NCI-H1930 (cell line): ENCODE measurements around the gene PNKD.

Source experiments
- DNase-seq, 2 experiments: peaks; one replicate each; lab custom pipeline; 2025; lab: John Stamatoyannopoulos, UW

The PNKD gene

DNA sequence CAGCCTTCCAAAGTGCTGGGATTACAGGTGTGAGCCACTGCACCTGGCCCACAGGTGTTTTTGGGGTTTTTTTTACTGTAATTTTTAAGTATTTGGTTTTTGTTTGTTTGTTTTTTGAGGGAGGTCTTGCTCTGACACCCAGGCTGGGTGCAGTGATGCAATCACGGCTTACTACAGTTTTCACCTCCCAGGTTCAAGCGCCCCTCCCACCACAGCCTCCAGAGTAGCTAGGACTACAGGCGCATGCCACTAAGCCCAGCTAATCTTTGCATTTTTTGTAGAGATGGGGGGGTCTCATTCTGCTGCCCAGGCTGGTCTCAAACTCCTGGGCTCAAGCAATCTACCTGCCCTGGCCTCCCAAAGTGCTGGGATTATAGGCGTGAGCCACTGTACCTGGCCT lies 104.5 kb downstream of the PNKD start:
- DNase-seq: no peak

DNA sequence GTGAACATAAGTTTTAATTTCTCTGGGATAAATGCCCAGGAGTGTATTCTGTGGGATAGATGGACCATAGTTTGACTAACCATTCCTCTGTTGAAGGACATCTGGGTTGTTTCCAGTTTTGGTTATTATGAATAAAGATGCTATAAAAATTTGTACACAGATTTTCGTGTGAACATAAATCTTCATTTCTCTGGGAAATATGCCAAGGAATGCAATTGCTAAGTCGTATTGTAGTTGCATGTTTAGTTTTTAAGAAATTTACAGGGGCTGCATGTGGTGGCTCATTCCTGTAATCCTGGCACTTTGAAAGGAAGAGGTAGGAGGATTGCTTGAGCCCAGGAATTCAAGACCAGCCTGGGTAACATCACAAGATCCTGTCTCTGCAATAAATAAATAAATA lies 104.9 kb downstream of the PNKD start:
- no peak for DNase-seq

DNA sequence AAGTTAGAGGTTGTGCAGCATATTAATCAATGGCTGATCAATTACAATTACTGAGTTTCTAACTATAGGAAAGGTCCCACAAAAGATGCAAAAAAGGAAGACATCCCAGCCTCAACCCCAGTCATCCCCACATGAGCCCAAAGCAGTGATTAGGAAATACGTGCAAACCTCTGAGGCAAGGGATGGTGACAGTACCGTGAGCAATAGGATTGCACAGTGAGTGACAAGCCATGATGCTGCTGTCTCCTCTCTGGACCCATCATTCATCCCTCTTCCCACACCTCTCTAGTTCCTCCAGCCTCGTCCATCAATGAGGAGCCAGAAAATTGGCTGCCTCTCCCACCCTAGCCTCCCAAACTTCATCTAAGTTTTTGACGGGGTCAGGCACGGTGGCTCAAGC lies 107.7 kb downstream of the PNKD start:
- DNase-seq: no peak

DNA sequence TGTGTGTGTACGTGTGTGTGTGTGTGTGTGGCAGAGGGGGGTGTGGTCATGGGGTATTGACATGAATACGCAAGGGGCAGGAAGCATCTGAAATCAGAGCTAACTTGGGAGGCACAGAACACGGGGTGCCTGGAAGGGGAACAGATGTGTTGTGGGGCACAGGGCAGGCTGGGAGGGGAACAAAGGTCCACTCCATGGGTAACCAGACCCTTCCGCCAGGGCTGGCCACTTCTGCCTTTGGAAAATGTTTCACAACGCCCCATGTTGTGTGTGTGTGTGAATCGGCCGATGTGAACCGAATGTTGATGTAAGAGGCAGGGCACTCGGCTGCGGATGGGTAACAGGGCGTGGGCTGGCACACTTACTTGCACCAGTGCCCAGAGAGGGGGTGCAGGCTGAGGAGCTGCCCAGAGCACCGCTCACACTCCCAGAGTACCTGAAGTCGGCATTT lies 111.6 kb downstream of the PNKD start, which contains the start of gene SLC11A1:
Gene SLC11A1 (plus strand): TSS at position 358 of the 451 bp plus-strand sequence. CDS start 96 bp downstream, outside the sequence.
- DNase-seq: no peak

DNA sequence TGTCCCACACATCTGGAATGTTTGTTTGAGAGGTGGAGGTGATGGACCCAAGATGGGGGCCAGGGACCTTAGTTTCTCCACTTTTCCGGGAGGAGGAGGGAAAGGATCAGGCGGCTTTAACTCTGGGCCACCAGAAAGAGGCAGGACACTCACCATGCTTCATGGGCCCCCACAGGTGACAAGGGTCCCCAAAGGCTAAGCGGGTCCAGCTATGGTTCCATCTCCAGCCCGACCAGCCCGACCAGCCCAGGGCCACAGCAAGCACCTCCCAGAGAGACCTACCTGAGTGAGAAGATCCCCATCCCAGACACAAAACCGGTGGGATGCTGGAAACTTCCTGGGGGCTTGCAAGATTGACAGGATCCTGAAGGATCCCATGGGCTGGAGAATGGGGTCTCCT lies 112.5 kb downstream of the PNKD start:
- no peak for DNase-seq

- no peak for DNase-seq
Measured at GRCh38 chr2:218383892-218384519, 113.7 kb downstream of the PNKD start.

DNA sequence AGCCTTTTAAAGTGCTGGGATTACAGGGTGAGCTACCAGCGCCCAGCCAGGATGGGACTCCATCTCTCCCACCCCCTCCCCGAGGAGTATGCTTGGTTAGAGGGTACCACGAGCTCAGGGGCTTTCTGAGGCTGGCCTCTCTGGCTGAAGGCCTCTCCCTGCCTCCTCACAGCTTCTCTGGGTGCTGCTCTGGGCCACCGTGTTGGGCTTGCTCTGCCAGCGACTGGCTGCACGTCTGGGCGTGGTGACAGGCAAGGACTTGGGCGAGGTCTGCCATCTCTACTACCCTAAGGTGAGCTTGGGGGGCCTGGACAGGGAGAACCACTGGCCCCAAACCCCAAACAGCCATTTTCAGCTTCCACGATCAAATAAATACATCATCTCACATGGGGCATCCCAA lies 114.7 kb downstream of the PNKD start:
- DNase-seq: no peak

- no peak for DNase-seq
Measured at GRCh38 chr2:218386505-218387368, 116.4 kb downstream of the PNKD start.

DNA sequence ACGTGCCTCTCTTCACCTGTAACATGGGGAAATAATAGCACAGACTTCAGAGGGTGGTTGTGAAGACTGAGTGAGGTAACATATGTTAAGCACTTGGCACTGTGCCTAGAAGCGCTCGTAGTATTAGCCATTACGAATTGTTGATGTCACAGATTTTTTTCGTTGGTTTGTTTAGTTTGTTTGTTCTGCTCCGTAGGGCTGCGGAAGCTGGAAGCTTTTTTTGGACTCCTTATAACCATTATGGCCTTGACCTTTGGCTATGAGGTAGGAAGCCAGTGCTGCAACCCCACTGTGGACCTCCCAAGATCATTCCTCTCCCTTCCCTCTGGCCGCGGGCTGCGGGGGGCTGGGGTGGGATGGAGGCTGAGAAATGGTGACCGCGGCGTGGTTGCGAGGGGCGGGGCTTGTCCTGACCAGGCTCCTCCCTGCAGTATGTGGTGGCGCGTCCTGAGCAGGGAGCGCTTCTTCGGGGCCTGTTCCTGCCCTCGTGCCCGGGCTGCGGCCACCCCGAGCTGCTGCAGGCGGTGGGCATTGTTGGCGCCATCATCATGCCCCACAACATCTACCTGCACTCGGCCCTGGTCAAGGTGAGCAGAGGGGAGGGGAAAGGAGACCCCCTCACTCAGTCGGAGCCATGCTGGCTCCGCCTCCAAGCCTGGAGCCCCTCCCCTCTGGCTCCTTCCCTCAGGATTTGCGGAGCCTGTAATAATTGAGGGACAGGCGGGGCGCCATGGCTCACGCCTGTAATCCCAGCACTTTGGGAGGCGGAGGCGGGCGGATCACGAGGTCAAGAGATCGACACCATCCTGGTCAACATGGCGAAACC lies 117.3 kb downstream of the PNKD start:
- DNase-seq: no peak

DNA sequence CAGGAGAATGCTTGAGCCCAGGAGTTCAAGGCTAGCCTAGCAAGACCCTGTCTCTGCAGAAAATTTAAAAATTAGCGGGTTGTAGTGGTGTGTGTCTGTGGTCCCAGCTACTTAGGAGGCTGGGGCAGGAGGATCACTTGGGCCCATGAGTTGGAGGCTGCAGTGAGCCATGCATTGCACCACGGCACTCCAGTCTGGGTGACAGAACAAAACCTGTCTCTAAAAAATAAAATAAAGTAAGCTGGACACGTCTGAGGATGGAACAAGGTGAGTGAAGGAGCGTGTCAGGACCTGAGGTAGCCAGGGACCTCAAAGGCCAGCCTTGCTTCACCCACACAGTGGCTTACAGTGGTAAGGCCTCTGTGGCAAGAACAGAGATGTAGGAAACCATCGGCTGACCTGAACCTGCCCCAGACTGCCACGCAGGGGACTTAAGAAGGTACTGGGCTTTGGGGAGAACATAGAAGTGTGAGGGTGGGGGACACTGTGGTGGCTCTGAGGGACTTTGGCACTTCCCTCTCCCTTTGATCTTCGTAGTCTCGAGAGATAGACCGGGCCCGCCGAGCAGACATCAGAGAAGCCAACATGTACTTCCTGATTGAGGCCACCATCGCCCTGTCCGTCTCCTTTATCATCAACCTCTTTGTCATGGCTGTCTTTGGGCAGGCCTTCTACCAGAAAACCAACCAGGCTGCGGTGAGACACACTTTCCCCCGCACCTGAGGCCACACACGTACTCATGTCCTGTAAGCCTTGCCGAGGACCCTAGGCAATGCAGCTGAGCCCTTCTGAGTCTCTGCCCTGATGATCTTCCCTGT lies 119.2 kb downstream of the PNKD start:
- DNase-seq: no peak

DNA sequence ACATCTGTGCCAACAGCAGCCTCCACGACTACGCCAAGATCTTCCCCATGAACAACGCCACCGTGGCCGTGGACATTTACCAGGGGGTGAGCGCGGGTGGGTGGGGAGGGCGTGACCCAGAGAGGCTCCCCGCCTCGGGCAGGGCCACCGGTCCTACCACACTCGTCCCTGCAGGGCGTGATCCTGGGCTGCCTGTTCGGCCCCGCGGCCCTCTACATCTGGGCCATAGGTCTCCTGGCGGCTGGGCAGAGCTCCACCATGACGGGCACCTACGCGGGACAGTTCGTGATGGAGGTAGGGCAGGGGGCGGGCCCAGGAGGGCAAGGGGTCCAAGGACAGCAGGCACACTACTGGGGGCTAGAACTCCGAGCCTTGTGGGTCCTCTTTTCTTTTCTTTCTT lies 120.9 kb downstream of the PNKD start:
- DNase-seq: no peak

GRCh38 chr2:218392459-218392858 lies 122.1 kb downstream of the PNKD start:
- no peak for DNase-seq

DNA sequence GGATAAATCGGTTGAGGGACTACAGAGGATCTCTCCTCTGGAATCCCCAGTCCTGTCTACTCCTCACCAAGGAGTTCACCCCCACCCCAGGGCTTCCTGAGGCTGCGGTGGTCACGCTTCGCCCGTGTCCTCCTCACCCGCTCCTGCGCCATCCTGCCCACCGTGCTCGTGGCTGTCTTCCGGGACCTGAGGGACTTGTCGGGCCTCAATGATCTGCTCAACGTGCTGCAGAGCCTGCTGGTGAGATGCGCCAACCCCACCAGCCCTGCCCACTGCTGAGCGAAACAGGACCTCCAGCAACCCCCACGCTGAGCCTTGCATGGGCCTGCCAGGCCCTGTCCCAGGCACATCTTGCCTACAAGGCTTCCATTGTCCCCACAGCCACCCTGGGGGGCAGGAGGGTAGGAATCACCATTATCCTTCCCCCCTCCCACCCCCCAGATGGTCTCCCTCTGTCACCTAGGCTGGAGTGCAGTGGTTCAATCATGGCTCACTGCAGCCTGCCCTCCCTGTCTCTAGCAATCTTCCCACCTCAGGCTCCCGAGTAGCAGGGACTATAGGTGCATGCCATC lies 122.7 kb downstream of the PNKD start:
- no peak for DNase-seq

DNA sequence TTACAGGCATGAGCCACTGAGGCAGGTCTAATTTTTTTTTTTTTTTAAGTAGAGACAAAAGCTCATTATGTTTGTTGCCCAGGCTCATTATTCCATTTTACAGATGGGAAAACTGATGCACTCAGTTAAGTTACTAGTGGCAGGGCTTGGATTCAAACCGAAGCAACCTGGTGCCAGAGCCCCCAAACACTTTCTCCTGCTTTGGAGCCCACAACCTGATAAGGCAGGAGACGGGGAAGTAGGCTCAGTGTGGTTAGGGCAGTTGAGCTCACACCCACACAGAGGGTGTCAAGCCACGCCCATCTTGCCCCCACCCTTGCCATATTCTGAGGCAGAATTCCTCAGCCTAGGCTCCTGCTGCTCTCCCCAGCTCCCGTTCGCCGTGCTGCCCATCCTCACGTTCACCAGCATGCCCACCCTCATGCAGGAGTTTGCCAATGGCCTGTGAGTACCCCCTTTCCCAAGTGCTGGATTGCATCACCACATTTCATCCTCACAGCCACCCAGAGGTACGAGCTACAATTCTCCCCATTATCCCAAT lies 123.5 kb downstream of the PNKD start:
- no peak for DNase-seq

GRCh38 chr2:218394298-218395089 lies 124.2 kb downstream of the PNKD start:
- DNase-seq: no peak

DNA sequence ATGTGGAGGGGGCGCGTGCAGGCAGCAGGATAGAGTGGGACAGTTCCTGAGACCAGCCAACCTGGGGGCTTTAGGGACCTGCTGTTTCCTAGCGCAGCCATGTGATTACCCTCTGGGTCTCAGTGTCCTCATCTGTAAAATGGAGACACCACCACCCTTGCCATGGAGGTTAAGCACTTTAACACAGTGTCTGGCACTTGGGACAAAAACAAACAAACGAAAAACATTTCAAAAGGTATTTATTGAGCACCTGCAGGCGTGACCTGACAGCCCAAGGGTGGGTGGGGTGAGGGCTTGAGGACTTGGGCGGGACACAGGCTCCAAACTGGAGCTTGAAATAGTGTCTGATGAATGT lies 124.7 kb downstream of the PNKD start:
- DNase-seq: no peak

DNA sequence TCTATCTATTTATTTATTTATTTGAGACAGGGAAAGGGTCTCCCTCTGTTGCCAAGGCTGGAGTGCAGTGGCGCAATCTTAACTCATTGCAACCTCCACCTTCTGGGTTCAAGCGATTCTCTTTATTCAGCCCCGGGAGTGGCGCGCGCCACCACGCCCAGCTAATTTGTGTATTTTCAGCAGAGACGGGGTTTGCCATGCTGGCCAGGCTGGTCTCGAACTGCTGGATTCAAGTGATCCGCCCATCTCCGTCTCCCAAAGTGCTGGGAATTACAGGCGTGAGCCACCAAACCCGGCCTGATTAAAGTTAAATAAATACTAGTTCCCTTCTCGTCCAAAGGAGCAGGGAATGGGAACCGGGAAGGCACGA lies 125.1 kb downstream of the PNKD start:
- DNase-seq: no peak

DNA sequence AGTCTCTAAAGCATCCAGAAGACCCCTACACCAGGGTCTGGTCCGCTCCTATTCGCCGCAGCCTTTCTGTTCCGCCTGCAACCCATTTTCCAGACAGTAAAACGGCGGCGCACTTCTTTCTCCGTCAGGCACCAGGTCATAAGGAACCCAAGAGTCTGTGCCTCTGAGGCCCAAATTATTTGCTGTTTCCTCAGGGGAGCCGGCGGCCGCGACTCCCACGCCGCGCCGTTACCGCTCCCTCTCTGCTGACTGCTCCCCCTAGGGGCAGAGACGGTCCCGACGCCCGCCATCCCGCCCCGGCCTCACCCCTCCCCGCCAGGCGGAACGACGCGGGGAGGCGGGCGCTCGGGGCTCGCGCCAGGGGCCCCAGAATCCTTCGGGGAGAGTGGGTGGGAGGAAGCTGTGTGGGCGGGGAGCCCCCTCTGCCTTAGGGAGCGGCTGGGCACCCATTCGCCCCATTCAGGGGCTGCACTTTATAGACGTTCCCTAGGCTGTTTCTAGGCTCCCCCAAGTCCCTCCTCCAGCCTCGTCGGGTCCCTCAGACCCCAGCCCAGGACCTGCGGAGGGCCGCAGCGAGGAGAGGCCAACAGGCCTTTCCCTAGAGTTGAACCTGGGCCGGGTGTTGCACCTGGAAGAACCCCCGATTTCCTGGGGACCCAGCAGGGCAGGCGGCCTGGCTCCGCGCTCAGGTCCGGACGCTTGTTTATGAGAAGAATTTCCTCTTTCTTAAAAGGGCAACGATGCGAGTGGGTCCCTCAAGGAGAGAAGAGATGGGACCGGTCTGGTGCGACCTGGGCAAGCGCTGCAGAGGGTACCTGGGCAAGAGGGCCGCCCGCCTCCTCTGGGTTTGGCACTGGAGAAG lies 125.7 kb downstream of the PNKD start:
- peak; percentile 88 to 94 for DNase-seq
